Measurements from ENCODE around the gene PROK1.

The PROK1 gene

DNA sequence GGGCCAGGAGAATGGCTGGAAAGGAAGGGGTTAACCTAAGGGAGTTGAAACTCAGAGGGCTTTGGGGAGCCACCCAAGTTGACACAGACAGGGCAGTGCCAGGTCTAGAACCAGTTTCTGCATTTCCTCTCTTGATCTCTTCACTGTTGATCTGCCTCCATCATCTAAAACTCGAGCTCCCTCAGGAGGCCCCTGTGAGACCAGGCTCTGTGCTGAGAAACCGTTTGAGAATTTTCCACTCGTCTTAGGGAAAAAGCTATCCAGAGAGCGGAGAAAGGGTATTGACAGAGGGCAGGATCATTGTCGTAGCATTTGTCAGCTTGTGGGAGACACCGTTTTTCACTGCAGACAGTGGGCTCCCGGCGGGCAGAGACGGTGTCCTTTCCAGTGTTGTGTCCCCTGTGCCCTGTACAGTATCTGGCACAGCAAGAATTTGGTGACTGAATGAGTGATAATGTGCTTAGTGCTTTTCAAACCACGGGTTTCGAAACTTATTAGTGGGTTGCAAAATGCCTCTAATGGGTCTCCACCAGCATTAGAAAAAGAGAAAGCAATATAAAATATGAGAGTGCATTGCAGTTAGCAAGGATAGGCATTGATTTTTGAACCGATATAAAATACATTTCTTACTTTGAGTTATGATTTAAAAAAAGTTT, 31.1 kb downstream of the PROK1 start:
- Histone ChIP-seq H3K36me3 (ENCODE audit: insufficient read depth, low read length) (no peaks in the 10 kb centered on the region), H3K4me1 (ENCODE audit: insufficient read depth, low read length) (peaks cover 24% of the 10 kb centered on the region), H3K9ac (ENCODE audit: low read depth, low read length) (no peak overlapping the region), H3K9me3 (ENCODE audit: control insufficient read depth, insufficient read depth, low read length) (no peaks in the 10 kb centered on the region)

DNA sequence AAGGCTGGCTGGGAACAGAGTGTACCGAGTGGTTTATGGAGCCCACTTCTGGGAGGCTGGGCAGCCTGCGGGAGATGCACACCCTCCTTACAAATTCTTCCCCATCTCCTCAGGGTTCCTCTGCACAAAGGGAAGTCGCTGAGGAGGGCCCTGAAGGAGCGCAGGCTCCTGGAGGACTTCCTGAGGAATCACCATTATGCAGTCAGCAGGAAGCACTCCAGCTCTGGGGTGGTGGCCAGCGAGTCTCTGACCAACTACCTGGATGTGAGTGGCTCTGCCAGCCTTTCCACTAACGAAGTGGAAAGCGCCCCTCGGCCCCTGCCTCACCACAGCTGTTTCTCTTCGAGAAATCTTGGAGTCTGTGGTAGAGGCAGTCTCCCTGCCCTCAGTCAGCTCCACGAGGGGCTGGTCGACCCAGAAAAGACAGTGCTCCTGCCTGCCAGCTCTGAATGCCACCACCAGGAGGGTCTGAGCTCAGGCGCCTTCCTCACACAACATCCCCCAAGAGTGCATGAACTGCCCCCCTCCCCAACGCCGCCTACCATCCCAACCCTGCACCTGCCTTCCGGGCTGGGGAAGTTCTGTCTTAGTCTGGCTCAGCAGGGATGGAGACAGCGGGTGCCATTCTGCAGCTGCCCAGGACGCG, 31.8 kb downstream of the PROK1 start:
- H3K9me3 ChIP-seq (ENCODE audit: control insufficient read depth, insufficient read depth, low read length): no peaks in the 10 kb centered on the region
- peaks cover 18% of the 10 kb centered on the region for H3K4me1 ChIP-seq (ENCODE audit: insufficient read depth, low read length)
- H3K9ac ChIP-seq (ENCODE audit: low read depth, low read length): no peak overlapping the region
- no peaks in the 10 kb centered on the region for H3K36me3 ChIP-seq (ENCODE audit: insufficient read depth, low read length)

- Histone ChIP-seq H3K9me3 (ENCODE audit: control insufficient read depth, insufficient read depth, low read length) (no peaks in the 10 kb centered on the region), H3K36me3 (ENCODE audit: insufficient read depth, low read length) (no peaks in the 10 kb centered on the region), H3K9ac (ENCODE audit: low read depth, low read length) (no peak overlapping the region), H3K4me1 (ENCODE audit: insufficient read depth, low read length) (peaks cover 18% of the 10 kb centered on the region)
These were observed 32.3 kb downstream of the PROK1 start for GRCh38 chr1:110483308-110483685.

DNA sequence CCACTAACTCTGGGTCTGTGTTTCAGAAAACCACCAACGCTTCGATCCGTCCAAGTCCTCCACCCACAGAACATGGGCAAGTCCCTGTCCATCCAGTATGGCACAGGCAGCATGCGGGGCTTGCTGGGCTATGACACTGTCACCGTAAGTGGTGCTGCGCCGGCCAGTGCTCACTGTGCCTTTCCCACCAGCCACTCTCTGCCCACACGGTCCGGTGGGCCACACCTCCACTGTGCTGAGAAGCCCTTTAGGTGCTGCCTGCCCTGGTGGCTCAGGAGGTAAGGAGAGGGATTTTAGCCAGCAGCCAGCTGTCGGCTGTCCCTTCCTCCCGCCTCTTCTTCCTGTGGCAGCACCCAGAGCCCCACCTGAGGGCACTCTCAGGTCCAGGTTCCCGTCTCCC, 33.9 kb downstream of the PROK1 start:
- no peaks in the 10 kb centered on the region for H3K36me3 ChIP-seq (ENCODE audit: insufficient read depth, low read length)
- H3K9me3 ChIP-seq (ENCODE audit: control insufficient read depth, insufficient read depth, low read length): no peaks in the 10 kb centered on the region
- peaks cover 18% of the 10 kb centered on the region for H3K4me1 ChIP-seq (ENCODE audit: insufficient read depth, low read length)
- no peak overlapping the region for H3K9ac ChIP-seq (ENCODE audit: low read depth, low read length)

DNA sequence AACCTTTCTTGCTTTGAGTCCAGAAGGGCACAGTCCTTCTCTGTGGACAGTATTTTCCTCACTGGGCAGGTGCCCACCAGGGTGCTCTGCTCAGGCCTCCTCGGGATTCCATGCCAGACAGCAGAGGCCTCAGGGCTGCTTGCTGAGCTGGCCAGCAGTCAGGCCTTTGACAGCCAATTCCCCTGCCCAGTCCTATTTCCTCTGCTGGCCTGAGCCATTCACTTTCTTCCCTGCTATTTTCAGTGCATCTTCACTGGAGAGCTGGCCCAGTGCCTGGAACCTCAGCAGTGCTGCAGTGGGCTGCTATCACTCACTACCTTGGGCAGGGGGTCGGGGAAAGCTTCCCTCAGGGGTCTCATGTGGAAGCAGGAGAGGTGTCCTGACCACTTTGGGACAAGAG, 34.8 kb downstream of the PROK1 start:
- H3K9ac ChIP-seq (ENCODE audit: low read depth, low read length): no peak overlapping the region
- H3K9me3 ChIP-seq (ENCODE audit: control insufficient read depth, insufficient read depth, low read length): no peaks in the 10 kb centered on the region
- H3K36me3 ChIP-seq (ENCODE audit: insufficient read depth, low read length): no peaks in the 10 kb centered on the region
- H3K4me1 ChIP-seq (ENCODE audit: insufficient read depth, low read length): peaks cover 18% of the 10 kb centered on the region

- Histone ChIP-seq H3K36me3 (ENCODE audit: insufficient read depth, low read length) (no peaks in the 10 kb centered on the region), H3K4me1 (ENCODE audit: insufficient read depth, low read length) (peaks cover 5% of the 10 kb centered on the region; the same call in 1 of the 2 replicates), H3K9me3 (ENCODE audit: control insufficient read depth, insufficient read depth, low read length) (no peaks in the 10 kb centered on the region), H3K9ac (ENCODE audit: low read depth, low read length) (no peak overlapping the region)
These were observed 36.8 kb downstream of the PROK1 start for GRCh38 chr1:110487726-110488125.

- H3K9ac ChIP-seq (ENCODE audit: low read depth, low read length): no peak overlapping the region
- H3K36me3 ChIP-seq (ENCODE audit: insufficient read depth, low read length): no peaks in the 10 kb centered on the region
- no peaks in the 10 kb centered on the region for H3K9me3 ChIP-seq (ENCODE audit: control insufficient read depth, insufficient read depth, low read length)
- H3K4me1 ChIP-seq (ENCODE audit: insufficient read depth, low read length): peaks cover under 1% of the 10 kb centered on the region; the same call in 1 of the 2 replicates
These were observed 37.2 kb downstream of the PROK1 start for GRCh38 chr1:110488161-110488560.

- H3K36me3 ChIP-seq (ENCODE audit: insufficient read depth, low read length): no peaks in the 10 kb centered on the region
- no peak overlapping the region for H3K9ac ChIP-seq (ENCODE audit: low read depth, low read length)
- H3K4me1 ChIP-seq (ENCODE audit: insufficient read depth, low read length): peaks cover under 1% of the 10 kb centered on the region; the same call in 1 of the 2 replicates
- no peaks in the 10 kb centered on the region for H3K9me3 ChIP-seq (ENCODE audit: control insufficient read depth, insufficient read depth, low read length)
These were observed 37.9 kb downstream of the PROK1 start for GRCh38 chr1:110488867-110489266.

DNA sequence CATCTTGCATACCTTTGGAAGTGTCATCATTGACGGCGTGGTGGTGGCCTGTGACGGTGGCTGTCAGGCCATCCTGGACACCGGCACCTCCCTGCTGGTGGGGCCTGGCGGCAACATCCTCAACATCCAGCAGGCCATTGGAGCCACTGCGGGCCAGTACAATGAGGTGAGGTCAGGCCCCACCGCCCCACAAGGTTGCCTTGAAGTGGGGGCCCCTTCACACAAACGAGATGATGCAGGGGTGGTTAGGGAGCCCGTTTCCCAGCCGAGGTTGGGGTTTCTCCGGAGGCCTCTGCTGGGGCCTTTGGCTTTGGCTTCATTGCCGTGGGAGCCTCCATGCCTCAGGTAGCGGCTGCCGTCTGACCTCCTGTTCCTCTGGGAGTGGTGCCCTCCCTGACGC, 38.5 kb downstream of the PROK1 start:
- Histone ChIP-seq H3K4me1 (ENCODE audit: insufficient read depth, low read length) (peaks cover 6% of the 10 kb centered on the region), H3K9ac (ENCODE audit: low read depth, low read length) (no peak overlapping the region), H3K36me3 (ENCODE audit: insufficient read depth, low read length) (no peaks in the 10 kb centered on the region), H3K9me3 (ENCODE audit: control insufficient read depth, insufficient read depth, low read length) (no peaks in the 10 kb centered on the region)

DNA sequence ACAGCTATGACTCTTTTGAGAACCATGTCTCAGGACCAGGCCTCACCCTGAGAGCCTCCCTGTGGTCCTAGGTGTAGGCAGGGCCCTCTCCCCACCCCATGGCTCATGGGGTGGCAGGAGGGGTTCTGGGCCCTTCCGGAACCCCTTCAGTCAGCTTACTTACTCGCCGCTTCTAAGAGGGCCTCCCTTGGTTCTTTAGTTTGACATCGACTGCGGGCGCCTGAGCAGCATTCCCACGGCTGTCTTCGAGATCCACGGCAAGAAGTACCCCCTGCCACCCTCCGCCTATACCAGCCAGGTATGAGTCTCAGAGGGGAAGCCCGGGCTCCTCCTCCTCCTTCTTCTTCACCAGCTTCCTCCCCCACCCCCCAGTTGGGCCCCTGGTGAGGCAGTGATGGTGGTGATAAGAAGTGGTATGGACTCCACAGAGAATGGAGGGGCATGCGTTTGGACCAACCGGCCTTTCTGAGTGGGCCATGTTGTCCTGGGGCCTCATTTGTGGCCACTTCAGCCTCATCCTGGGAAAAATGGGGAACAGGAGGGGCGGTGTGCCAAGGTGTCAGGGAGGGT, 39.1 kb downstream of the PROK1 start:
- H3K36me3 ChIP-seq (ENCODE audit: insufficient read depth, low read length): no peaks in the 10 kb centered on the region
- no peak overlapping the region for H3K9ac ChIP-seq (ENCODE audit: low read depth, low read length)
- H3K9me3 ChIP-seq (ENCODE audit: control insufficient read depth, insufficient read depth, low read length): no peaks in the 10 kb centered on the region
- peaks cover 12% of the 10 kb centered on the region for H3K4me1 ChIP-seq (ENCODE audit: insufficient read depth, low read length)

DNA sequence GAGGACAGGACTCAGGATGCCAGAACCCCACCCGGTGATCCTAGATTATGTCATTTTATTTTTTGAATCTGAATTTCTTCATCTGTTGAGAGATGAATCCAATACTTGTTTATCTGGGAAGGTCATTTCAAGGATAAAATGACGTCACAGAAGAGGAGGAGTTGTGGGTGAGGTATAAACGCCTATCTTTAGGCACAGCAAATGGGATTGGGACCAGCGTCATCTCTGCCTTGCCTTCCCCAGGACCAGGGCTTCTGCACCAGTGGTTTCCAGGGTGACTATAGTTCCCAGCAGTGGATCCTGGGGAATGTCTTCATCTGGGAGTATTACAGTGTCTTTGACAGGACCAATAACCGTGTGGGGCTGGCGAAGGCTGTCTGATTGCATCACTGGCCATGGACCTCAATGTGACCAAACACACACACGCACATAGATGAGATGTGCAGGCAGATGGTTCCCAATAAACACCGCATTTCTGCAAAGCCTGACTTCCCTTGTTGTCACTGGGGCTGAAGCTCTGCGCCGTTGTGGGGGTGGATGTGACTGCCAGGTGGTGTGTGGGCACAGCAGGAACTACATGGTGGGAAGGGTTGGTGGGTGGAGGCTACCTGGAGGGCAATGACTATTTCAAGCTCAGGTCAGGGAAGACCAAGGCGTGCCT, 40.0 kb downstream of the PROK1 start:
- H3K36me3 ChIP-seq (ENCODE audit: insufficient read depth, low read length): no peaks in the 10 kb centered on the region
- peaks cover 18% of the 10 kb centered on the region for H3K4me1 ChIP-seq (ENCODE audit: insufficient read depth, low read length)
- no peaks in the 10 kb centered on the region for H3K9me3 ChIP-seq (ENCODE audit: control insufficient read depth, insufficient read depth, low read length)
- H3K9ac ChIP-seq (ENCODE audit: low read depth, low read length): no peak overlapping the region

DNA sequence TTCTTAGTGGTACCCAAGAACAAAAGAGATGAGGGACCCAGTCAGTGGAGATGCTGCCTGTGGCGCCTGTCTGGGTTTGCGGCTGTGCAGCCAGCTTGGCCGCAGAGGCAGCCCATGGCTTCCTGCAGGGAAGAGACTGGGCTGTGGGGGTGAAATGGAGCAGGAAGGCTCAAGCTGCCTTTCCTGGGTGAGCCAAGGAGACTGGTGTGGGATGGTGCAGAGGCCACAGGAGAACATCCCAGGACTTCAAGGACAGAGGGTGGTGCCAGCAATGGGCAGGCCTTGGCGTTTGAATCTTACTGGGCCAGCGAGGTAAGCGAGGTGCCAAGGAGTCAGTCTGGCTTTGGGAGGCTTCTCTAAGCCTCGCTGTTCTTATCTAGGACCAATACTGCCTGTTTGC, 41.6 kb downstream of the PROK1 start:
- no peak overlapping the region for H3K9ac ChIP-seq (ENCODE audit: low read depth, low read length)
- peaks cover 18% of the 10 kb centered on the region for H3K4me1 ChIP-seq (ENCODE audit: insufficient read depth, low read length)
- no peaks in the 10 kb centered on the region for H3K9me3 ChIP-seq (ENCODE audit: control insufficient read depth, insufficient read depth, low read length)
- no peaks in the 10 kb centered on the region for H3K36me3 ChIP-seq (ENCODE audit: insufficient read depth, low read length)

GRCh38 chr1:110493059-110493699, 42.2 kb downstream of the PROK1 start:
- Histone ChIP-seq H3K4me1 (ENCODE audit: insufficient read depth, low read length) (peaks cover 18% of the 10 kb centered on the region), H3K36me3 (ENCODE audit: insufficient read depth, low read length) (no peaks in the 10 kb centered on the region), H3K9me3 (ENCODE audit: control insufficient read depth, insufficient read depth, low read length) (no peaks in the 10 kb centered on the region), H3K9ac (ENCODE audit: low read depth, low read length) (no peak overlapping the region)

GRCh38 chr1:110494036-110494435, 43.1 kb downstream of the PROK1 start:
- Histone ChIP-seq H3K9me3 (ENCODE audit: control insufficient read depth, insufficient read depth, low read length) (no peaks in the 10 kb centered on the region), H3K36me3 (ENCODE audit: insufficient read depth, low read length) (no peaks in the 10 kb centered on the region), H3K4me1 (ENCODE audit: insufficient read depth, low read length) (peaks cover 18% of the 10 kb centered on the region), H3K9ac (ENCODE audit: low read depth, low read length) (no peak overlapping the region)
